ENCODE data around the gene SLC6A19.
"Not testable (repeated sequence)": the region's sequence is repeated elsewhere in the genome, so short reads cannot be mapped to it uniquely, and the experiment has no call there.

SLC6A19 gene

DNA sequence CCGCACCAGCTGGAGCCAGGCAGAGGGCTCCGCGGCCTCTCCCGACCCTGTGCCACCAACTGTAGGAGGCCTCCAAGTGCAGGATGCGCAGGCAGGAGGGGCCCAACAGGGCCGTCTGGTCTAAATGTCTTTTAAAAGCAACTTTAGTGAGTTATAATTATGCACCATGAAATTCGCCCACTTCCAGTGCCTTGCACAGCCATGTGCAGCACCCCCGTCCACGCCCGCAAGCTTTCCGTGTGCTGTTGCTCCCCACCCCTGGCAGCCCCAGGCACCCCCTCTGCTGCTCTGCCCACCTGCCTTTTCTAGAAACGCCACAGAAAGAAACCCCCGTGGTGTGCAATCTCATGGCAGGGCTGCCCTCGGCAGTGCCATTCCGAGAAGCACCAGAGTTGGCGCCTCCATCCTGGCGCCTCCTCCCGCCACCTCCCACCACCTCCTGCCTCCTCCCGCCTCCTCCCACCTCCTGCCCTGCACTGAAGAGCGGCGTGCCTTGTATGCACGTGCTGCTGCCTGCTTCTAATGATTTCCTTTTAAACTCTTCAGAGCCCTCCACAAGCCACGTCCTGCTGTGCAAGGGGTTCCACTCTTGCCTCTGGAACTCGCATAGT lies 16.3 kb downstream of the SLC6A19 start:
- in situ Hi-C loops (cut with HindIII; ENCODE audit: low sequenced_read_pairs): no loop called here

DNA sequence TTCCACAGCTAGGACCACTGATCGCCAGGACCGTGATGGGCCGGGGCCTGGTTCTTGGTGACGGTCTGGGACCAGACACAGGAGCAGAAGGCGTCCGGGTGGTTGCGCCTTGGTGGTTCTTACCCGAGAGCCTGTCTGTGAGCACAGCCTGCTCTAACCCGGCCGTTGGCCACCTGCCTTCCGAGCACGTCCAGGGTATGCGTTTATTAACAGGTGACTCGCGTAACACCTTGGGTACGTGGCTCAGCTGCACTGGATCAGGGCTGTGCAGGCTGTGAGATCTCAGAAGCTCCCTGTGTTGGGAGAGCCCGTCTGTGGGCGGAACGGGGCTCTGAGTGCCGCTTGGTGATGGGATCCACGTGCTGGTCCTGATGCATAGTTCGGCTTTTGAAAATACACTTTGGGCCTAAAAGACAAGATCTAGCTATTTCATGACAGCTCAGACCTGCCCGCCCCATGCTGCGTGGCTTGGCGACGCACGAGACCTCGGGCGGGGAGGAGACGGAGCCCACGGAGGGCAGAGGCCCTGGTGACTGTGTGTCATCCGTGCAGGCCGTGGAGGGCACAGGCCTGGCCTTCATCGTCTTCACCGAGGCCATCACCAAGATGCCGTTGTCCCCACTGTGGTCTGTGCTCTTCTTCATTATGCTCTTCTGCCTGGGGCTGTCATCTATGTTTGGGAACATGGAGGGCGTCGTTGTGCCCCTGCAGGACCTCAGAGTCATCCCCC lies 17.1 kb downstream of the SLC6A19 start:
- in situ Hi-C loops (cut with HindIII; ENCODE audit: low sequenced_read_pairs): no loop called here

DNA sequence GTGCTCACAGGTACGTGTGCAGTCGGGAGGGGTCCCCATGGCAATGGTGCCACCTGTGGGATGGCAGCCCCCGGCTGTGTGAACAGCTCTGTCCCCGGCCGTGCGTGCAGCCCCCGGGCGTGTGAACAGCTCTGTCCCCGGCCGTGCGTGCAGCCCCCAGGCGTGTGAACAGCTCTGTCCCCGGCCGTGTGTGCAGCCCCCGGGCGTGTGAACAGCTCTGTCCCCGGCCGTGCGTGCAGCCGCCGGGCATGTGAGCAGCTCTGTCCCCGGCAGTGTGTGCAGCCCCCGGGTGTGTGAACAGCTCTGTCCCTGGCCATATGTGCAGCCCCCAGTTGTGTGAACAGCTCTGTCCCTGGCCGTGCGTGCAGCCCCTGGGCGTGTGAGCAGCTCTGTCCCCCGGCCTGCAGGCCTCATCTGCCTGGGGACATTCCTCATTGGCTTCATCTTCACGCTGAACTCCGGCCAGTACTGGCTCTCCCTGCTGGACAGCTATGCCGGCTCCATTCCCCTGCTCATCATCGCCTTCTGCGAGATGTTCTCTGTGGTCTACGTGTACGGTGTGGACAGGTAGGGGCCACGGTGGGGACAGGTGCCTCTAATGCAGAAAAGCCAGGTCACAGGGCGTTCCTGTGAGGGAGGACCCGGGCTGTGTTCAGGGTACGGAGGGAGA lies 17.8 kb downstream of the SLC6A19 start:
- in situ Hi-C loops (cut with HindIII; ENCODE audit: low sequenced_read_pairs): no loop called here

DNA sequence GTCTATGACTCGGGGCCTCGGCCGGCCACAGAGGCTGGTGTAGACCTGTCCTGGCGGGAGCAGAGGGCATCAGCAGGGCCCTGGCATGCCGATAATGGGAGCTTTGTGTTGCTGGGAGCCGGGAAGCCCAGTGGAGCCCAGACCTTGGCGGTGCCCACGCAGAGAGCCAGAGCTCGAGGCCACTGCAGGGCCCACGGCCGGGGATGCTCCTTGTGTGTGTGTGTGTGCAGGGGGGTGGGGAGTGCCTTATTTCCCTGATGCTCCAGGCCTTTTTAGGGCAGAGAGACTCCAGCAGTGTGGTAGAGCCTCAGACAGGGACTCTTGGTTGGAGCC lies 18.3 kb downstream of the SLC6A19 start:
- in situ Hi-C loops (cut with HindIII; ENCODE audit: low sequenced_read_pairs): loop anchor here (5.0 kb wide), 1 partner anchor 98 kb away; no protein-coding TSS in a partner anchor

DNA sequence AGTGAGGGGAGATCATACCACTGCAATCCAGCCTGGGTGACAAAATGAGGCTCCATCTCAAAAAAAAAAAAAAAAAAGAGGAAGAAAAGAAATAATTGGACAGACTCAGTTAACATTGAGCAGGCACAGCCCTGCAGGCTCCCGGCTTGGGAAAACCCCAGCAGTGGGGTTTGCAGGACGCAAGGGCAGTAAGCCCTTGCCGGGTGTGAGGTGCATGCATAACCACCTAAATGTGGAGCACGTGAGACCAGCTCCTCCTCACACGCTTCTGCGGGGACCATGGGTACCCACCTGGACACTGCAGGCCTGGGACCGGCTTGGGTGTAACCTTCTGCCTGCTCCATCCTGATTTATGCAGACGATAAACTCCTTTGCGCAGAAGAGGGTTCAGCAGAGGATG lies 19.0 kb downstream of the SLC6A19 start:
- in situ Hi-C loops (cut with HindIII; ENCODE audit: low sequenced_read_pairs): loop anchor here (5.0 kb wide), 1 partner anchor 97 kb away; no protein-coding TSS in a partner anchor

DNA sequence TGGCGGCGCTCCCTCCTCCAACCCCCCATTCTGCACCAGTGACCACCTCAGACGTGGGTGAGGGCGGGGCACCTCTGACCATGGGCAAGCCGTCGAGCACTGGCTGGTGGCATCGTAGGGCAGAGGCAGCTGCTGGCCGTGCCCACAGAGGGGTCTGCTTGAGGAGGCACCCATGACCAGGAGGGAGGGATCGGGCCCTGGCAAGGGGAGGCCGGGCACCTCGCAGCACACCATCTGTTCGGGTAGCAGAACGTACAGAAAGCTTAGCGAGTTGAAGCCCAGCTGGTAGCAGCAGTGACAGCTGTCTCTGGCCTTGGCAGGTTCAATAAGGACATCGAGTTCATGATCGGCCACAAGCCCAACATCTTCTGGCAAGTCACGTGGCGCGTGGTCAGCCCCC lies 19.4 kb downstream of the SLC6A19 start:
- in situ Hi-C loops (cut with HindIII; ENCODE audit: low sequenced_read_pairs): loop anchor here (5.0 kb wide), 1 partner anchor 96 kb away; no protein-coding TSS in a partner anchor

DNA sequence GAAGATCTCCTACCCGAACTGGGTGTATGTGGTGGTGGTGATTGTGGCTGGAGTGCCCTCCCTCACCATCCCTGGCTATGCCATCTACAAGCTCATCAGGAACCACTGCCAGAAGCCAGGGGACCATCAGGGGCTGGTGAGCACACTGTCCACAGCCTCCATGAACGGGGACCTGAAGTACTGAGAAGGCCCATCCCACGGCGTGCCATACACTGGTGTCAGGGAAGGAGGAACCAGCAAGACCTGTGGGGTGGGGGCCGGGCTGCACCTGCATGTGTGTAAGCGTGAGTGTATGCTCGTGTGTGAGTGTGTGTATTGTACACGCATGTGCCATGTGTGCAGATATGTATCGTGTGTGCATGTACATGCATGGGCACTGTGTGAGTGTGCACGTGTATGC lies 20.3 kb downstream of the SLC6A19 start:
- in situ Hi-C loops (cut with HindIII; ENCODE audit: low sequenced_read_pairs): loop anchor here (5.0 kb wide), 1 partner anchor 96 kb away; no protein-coding TSS in a partner anchor

DNA sequence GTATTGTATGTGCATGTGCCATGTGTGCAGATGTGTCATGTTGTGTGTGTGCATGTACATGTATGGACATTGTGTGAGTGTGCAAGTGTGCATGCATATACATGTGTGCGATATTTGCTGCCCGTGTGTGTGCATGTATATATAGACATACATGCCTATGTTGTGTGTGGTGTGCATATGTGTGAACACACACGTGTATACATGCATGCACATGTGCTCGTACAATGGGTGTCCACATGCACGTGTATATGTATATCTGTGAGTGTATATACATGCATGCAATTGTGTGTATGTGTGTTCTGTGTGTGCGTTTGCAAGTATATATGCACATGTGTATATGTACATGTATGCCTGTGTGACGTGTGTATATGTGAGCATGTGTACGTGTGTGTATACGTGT lies 20.8 kb downstream of the SLC6A19 start:
- in situ Hi-C loops (cut with HindIII; ENCODE audit: low sequenced_read_pairs): loop anchor here (5.0 kb wide), 1 partner anchor 95 kb away; no protein-coding TSS in a partner anchor

DNA sequence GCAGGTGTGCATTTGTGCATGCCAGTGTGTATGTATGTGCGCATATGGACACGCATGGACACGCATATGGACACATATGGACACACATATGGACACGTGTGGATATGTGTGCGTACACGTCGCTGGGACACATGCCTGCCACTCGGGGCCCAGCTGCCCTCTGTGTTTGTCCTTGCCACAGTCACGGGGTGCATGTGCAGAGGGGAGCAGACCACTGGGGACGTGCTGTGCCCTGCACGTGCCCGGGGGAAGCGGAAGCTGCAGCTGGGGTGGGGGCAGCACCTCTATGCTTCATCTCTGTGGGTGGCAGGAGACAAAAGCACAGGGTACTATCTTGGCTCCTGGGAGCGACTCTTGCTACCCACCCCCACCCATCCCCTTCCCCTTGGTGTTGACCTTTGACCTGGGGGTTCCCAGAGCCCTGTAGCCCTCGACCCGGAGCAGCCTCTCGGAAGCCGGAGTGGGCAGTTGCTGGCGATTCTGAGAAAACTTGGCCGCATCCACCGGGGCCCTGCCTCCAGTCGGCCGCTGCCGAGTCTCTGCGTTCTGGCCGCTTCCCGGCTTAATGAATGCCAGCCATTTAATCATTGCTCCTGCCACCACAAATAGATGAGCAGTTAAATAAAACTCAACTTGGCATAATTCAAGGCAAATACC lies 21.4 kb downstream of the SLC6A19 start:
- in situ Hi-C loops (cut with HindIII; ENCODE audit: low sequenced_read_pairs): loop anchor here (5.0 kb wide), 1 partner anchor 95 kb away; no protein-coding TSS in a partner anchor

DNA sequence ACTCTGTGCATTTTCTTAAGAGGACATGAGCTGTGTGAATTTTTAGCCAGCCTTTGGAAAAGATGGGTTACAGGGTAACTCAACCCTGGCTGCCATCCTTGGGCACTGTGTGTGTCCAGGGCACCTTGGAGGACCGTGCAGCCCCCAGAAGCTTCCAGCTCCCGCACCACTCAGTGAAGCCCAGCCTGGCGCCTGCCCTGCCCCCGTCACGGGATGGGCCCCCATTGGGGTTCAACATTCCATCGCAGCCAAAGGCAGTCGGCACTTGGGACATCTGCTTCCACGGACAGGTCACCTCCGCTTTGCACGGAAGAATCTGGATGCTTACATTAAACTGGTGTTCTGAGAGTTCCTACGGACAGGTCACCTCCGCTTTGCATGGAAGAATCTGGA lies 21.9 kb downstream of the SLC6A19 start:
- in situ Hi-C loops (cut with HindIII; ENCODE audit: low sequenced_read_pairs): loop anchor here (5.0 kb wide), 1 partner anchor 94 kb away; no protein-coding TSS in a partner anchor

DNA sequence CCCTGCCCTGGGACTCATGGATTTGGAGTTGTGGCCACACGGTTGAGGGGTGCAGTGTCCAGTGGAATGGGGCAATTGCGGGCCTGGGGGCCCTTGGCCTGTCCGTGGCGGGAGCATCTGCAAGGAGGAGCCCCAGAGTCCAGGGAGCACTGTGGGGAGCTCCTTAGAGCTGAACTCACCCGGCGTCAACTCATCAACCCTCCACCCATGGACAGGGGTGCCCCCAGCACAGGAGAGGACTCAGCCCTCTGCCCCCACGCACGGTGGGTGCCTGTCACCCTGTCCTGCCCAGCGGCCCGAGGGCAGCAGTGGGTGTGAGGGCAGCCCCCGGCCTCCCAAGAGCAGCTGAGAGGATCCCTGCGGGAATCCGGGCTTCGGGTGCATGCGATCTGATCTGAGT lies 23.2 kb downstream of the SLC6A19 start:
- in situ Hi-C loops (cut with HindIII; ENCODE audit: low sequenced_read_pairs): loop anchor here (5.0 kb wide), 1 partner anchor 93 kb away; no protein-coding TSS in a partner anchor

DNA sequence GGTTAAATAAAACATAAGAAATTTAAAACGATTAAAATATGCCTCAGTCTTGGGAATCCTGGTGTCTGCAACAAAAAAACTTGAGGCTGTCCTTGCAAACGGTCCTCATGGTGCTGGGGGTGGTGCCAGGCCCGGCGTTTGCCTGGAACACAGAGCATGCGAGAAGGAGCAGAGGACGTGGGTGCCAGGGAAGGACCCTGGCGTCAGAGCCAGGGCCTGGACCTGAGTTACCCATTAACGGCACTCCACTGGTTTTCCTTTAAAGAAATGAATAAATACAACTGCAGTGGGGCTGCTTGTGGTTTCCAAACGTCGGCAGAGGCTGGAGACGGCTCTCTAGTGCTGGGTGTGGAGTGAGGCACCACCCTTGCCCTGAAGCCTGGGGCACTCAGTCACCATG lies 23.7 kb downstream of the SLC6A19 start, which contains the start of gene SLC6A18:
TSS of gene SLC6A18 (plus strand) at position 301 of the 400 bp plus-strand sequence. CDS start at position 398, 97 bp downstream.
- in situ Hi-C loops (cut with HindIII; ENCODE audit: low sequenced_read_pairs): no loop called here

DNA sequence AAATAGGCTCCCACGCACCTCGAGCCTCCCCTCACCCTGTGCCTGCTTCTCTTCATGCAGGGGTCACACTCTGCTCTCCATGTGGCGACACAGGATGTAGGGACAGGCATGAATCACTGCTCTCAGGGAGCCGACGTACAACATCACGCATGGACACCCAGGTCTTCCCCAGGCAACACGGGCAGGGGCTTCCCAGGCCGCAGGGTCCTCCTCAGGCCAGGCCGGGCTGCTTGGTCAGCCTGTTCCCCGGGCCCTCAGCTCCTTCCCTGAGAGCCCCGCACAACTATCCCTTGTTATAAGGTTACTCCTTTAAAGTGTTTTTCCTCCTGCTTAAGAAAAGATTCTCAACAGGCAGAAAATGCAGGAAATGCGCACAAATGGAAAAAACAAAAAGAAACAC lies 24.8 kb downstream of the SLC6A19 start:
- in situ Hi-C loops (cut with HindIII; ENCODE audit: low sequenced_read_pairs): no loop called here

DNA sequence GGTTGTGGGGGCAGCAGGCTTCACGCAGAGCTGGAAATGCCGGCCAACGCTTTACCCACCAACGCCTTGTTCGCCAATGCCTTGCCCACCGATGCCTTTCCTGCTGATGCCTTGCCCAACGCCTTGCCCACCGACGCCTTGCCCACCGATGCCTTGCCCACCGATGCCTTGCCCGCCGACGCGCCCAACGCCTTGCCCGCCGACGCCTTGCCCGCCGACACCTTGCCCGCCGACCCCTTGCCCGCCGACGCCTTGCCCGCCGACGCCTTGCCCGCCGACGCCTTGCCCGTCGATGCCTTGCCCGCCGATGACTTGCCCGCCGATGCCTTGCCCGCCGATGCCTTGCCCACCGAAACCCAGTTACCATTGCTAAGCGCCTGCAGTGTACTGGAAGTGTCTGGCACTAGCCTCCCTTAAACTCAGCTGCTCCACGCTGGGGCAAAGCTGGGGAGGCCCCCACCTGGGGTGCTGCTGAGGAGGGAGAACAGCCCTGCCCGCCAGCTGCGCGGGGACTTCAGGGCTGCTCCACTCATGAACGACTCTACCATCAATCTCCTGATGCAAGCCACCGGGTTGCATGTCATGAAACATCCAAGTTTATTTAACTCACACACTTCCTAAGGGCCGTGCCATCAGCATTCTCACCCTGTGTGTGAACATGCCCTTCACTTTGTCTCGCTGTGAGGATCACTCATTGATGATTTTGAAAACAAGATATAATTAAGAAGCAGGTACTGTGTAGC lies 25.6 kb downstream of the SLC6A19 start:
- in situ Hi-C loops (cut with HindIII; ENCODE audit: low sequenced_read_pairs): no loop called here

DNA sequence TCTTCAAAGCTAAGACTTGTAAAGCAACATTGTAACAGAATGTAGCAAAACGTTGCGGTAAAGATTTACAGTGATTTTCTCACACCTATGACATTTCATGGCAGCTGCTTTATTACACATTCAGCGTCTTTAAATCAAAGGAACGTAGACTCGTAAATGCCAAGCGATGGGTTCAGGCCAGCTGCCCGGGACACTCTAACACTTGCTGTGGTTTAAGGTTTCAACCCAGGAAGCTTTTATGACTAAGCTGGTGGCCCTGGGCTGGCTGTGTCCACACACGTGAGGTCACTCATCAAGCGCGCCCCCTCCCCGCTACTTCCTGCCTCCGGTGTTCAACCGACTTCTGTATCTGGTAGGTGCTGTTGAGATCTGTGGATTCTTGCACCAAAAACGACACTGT lies 26.3 kb downstream of the SLC6A19 start:
- in situ Hi-C loops (cut with HindIII; ENCODE audit: low sequenced_read_pairs): no loop called here

DNA sequence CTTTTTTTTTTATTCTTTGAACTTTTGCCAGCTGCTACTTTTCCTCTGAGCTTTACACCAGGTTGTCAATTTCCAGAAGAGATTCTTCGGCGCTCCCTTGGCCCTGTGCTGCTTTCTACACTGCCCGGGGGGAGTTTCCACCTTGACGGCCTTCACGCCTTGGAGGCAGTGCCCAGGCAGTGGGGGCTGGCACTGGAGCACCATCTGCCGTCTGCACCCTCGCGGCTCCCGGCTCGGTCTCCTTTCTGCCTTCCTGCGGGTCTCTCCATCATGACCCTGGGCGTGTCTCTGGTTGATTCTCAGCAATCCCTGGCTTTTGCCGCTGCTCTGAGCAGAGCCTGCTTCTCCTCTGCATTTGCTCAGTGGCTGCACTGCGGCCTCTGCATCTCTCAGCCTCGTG lies 26.7 kb downstream of the SLC6A19 start:
- in situ Hi-C loops (cut with HindIII; ENCODE audit: low sequenced_read_pairs): no loop called here

DNA sequence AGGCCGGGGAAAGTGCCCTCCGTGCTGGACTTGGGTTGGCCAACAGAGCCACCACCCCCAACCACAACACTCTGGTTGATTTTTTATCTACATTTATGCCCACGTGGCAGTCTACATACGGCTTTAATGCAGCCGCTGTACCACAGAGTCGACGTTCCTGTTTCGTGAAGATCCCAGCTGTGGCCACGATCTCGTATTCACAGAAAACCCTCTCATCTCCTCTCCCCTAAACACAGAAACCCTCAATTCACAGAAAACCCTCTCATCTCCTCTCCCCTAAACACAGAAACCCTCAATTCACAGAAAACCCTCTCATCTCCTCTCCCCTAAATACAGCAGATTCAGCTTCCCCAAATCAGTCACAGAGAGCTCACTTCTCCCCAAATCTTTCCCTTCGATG lies 27.6 kb downstream of the SLC6A19 start:
- in situ Hi-C loops (cut with HindIII; ENCODE audit: low sequenced_read_pairs): not testable (repeated sequence)

DNA sequence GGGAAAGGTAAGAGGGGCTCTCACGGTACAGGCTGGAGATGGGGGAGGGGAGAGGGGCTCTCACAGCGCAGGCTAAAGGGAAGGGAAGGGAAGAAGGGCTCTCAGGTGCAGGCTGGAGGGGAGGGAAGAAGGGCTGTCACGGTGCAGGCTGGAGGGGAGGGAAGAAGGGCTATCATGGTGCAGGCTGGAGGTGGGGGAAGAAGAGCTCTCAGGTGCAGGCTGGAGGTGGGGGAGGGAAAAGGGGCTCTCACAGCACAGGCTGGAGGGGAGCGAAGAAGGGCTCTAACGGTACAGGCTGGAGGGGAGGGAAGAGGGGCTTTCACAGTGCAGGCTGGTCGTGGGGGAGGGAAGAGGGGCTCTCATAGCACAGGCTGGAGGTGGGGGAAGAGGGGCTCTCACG lies 28.4 kb downstream of the SLC6A19 start:
- in situ Hi-C loops (cut with HindIII; ENCODE audit: low sequenced_read_pairs): no loop called here

DNA sequence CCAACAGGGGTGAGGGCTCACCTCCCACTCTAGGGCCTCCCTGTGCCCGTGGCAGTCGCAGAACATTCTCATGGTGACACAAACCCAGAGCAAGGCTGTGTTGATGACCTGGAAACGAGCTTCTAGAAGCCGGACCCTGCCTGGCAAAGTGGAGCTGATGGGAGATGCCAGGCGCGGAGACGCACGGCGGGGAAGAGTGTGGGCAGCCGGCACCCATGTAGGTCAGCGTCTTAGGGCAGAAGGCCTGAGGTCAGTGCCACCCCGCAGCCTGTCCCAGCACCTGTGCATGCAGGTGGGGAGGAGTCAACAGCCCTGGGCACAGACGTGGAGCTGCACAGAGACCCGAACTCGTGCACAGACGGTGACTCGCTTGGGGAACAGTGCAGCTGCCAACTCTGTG lies 29.2 kb downstream of the SLC6A19 start:
- in situ Hi-C loops (cut with HindIII; ENCODE audit: low sequenced_read_pairs): no loop called here

DNA sequence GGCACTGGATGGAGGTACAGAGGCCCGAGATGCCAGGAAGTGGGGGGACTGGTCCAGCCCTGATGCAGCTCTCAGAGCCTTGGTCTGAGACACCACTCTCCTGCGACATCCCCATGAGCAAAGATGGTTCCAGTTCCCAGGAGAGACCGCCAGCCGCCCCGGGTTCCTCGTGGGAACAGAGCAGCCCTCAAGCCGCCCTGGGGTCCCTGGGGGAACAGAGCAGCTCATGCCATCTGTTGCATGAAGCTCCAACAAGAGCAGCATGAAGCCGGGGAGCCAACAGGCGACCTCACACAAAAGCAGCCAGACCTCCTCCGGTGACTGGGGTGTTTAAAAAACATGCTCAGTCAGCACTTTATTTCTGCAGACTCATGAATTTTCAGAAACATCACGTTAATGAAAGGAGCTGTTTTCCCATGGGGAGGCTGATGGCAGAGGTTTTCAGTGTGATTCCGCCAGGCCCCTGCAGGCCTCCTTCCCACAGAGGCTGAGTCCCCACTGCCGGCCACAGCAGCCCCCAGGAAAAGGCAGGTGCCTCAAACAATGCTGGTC lies 30.0 kb downstream of the SLC6A19 start:
- in situ Hi-C loops (cut with HindIII; ENCODE audit: low sequenced_read_pairs): no loop called here

All from endothelial cell of hepatic sinusoid (primary cell).